Activated CD4-positive, alpha-beta memory T cell treated with anti-CD3 and anti-CD28 coated beads for 36 hours (primary cell): ENCODE results near the gene RAB36. TPM values are rescaled to one million over a fixed set of nuclear protein-coding genes. Genes with fewer than 3 reads are reported as not detected.
A peak's percentile ranks its signal among the peaks of the same experiment; 100 is the strongest.

Experiments used
- CTCF ChIA-PET: fragments of 350-600 bp; sonication (Branson Sonifier 250); formaldehyde crosslinking; loops from one replicate; lab custom pipeline; 2021; ENCODE audit warnings: antibody characterized with exemption, inconsistent platforms; lab: Charles Lee
- POLR2A ChIA-PET: fragments of 350-600 bp; sonication (Branson Sonifier 250); formaldehyde crosslinking; loops from one replicate; lab custom pipeline; 2021; ENCODE audit warnings: antibody characterized with exemption; lab: Charles Lee
- DNase-seq: peaks from one replicate; pipeline ENCODE4 v3.0.0-alpha.2; 2020
- H3K27ac Mint-ChIP-seq: one replicate; pipeline ENCODE4 v1.8.0; 2021; ENCODE audit warnings: mixed read lengths
- H3K27me3 Mint-ChIP-seq: one replicate; pipeline ENCODE4 v1.8.0; 2021; ENCODE audit warnings: mixed read lengths
- H3K36me3 Mint-ChIP-seq: one replicate; pipeline ENCODE4 v1.8.0; 2021; ENCODE audit warnings: mixed read lengths
- H3K4me1 Mint-ChIP-seq: one replicate; pipeline ENCODE4 v1.8.0; 2021; ENCODE audit warnings: low read depth, mixed read lengths
- H3K4me3 Mint-ChIP-seq: one replicate; pipeline ENCODE4 v1.8.0; 2021; ENCODE audit warnings: mild to moderate bottlenecking, mixed read lengths
- H3K9me3 Mint-ChIP-seq: one replicate; pipeline ENCODE4 v1.8.0; 2021; ENCODE audit warnings: mixed read lengths
- intact Hi-C: fragments of 100-400 bp; cut with micrococcal nuclease; formaldehyde crosslinking; loops from one replicate; pipeline ENCODE4 v1.15.1; 2023
- total RNA-seq, 2 experiments: library from RNA; stranded (reverse); gene quantifications; one replicate each; pipeline ENCODE4 v1.2.3, GENCODE V29; 2021

Gene RAB36
- total RNA-seq, 2 experiments from 2014 or later, result 0.31 to 0.46 TPM

DNA sequence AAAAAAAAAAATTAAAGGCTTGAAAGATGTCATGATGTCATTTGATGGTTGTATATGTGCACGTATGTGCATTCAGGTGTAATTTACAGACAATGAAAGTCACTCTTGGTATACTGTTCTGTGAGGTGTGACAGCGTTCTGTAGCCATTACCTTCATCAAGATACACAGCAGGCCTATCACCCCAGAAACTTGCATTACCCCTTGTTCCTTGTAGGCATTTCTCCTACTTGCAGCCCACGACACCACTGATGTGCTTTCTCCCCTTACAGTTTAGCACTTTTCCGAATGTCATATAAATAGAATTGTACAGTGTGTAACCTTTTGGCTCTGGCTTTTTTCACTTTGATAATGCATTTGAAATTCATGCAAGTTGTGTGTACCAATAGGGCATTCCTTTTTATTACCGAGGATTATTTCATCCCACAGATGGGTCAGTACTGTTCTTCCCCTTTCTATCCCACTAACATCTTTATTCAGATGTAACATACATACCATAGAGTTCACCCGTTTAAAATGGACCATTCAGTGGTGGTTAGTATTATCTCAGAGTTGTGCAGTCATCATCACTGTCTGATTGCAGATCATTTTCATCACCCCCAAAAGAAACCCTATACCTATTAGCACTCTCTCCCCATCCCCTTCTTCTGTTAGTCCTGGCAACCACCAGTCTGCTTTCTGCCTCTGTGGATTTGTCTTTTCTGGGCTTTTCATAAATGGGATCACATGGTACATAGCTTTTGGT is 65.3 kb downstream of the RAB36 start:
- peaks cover 10% of the 10 kb centered on the region for H3K36me3 Mint-ChIP-seq
- DNase-seq, result no peak
- peak overlapping the region; percentile 6 for H3K27ac Mint-ChIP-seq
- H3K4me1 Mint-ChIP-seq, result peaks cover 47% of the 10 kb centered on the region
- H3K9me3 Mint-ChIP-seq, result no peaks in the 10 kb centered on the region
- CTCF ChIA-PET, result interaction anchor here (1.1 kb wide), 1 partner anchor 175 kb away, joined by 3 read pairs; no protein-coding TSS in a partner anchor
- no peak overlapping the region for H3K4me3 Mint-ChIP-seq
- intact Hi-C loops, result no loop called here
- no peaks in the 10 kb centered on the region for H3K27me3 Mint-ChIP-seq
- POLR2A ChIA-PET, result no interaction called here

DNA sequence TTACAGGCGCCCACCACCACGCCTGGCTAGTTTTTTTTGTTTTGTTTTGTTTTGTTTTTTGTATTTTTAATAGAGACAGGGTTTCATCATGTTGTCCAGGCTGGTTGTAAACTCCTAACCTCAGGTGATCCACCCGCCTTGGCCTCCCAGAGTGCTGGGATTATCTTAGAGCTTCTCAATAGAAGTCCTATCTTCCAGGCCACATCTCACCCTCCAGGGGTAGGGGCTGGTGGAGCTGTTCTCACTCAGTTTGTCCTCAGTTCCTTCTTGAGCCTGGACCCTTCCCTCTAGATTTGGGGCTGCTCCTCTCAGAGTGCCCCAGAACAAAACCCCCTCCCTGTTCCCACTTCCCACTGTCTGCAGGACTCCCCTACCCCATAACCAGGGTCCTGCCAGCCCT is 66.3 kb downstream of the RAB36 start:
- no peaks in the 10 kb centered on the region for H3K9me3 Mint-ChIP-seq
- H3K27me3 Mint-ChIP-seq, result no peaks in the 10 kb centered on the region
- H3K4me1 Mint-ChIP-seq, result peaks cover 55% of the 10 kb centered on the region
- intact Hi-C loops, result no loop called here
- peaks cover 9% of the 10 kb centered on the region for H3K36me3 Mint-ChIP-seq
- DNase-seq, result no peak
- ChIA-PET POLR2A (no interaction called here), CTCF (interaction anchor here (1.3 kb wide), 1 partner anchor 70 kb away, joined by 5 read pairs; no protein-coding TSS in a partner anchor)
- peak overlapping the region; percentile 7 for H3K27ac Mint-ChIP-seq
- H3K4me3 Mint-ChIP-seq, result no peak overlapping the region

DNA sequence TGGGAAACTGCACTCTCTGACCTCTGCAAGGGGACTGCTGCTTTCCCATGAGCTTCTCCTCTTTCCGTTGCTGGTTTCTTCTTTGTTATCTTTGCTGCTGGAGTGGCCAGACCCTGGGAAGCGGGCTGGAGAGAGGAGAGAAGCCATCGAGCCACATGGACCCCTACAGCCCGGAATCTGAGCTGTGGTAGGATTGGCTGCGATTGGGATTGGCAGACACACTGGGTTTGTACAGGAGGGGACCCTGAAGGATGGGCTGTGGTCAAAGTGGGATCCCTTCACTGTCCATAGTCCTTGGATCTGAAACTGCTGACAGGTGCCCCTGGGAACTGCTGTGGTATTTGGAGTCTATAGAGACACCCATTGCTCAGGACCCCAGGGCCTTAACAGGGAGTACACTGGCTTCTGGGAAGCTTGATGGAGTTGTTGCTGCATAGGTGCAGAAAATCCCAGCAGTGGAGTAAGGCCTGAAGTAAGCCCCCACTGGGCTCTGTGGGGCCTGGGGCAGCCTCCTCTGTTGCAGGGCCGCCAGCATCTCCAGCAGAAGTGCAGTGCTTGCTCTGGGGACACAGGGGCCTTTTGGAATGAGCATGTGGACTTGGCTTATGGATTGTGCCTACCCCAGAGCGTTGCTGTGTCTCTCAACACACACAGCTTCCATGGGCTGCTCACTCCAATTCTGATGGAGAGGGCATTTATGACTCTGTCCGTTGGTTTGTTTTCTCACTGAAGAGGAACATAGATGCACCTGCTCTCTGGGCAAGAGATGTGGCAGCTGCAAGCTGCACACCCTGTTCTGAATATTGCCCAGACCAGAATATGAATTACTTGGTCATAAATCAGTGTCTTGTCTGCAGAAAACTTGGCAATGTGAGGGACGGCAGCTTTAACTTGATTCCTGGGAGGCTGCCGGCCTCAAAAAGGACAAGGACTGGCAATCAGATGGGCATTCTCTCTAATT is 67.1 kb downstream of the RAB36 start:
- CTCF ChIA-PET, result interaction anchor here (1.3 kb wide), 1 partner anchor 69 kb away, joined by 5 read pairs; no protein-coding TSS in a partner anchor
- peak overlapping the region; percentile 13 for H3K27ac Mint-ChIP-seq
- peaks cover 57% of the 10 kb centered on the region for H3K4me1 Mint-ChIP-seq

DNA sequence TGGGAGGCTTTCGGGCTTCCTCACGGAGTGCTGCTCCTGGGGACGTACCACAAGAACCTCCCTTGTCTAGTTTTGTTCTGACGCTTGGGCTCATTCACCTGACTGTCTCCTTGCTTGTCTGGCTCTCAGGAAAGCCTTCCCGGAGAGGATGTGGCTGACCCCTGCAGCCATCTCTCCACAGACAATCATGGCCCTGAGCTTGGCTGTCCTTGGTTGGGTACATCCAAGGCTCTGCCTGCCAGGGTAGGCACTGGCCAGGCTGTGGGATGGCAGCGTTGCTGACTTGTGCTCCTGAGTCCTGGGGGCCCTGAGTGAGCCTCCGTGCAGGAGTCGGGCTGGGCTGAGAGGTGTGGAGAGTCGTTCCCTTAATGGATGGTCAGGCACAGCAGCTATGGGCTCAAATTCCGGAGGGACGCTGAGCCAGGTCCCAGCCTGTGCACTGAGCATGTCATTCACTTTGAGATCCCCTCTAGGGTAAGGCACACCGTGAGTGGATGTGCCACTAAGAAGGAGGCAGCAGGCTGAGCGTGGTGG is 67.8 kb downstream of the RAB36 start:
- peaks cover 63% of the 10 kb centered on the region for H3K4me1 Mint-ChIP-seq
- no peaks in the 10 kb centered on the region for H3K27me3 Mint-ChIP-seq
- H3K4me3 Mint-ChIP-seq, result no peak overlapping the region
- peaks cover 3% of the 10 kb centered on the region for H3K36me3 Mint-ChIP-seq
- ChIA-PET CTCF (no interaction called here), POLR2A (no interaction called here)
- DNase-seq, result no peak
- intact Hi-C loops, result no loop called here
- no peaks in the 10 kb centered on the region for H3K9me3 Mint-ChIP-seq
- peak overlapping the region; percentile 13 for H3K27ac Mint-ChIP-seq

More for the DNA sequence above, 67.1 kb downstream of the RAB36 start:
- intact Hi-C loops, result no loop called here
- POLR2A ChIA-PET, result no interaction called here
- Mint-ChIP-seq H3K36me3 (peaks cover 4% of the 10 kb centered on the region), H3K27me3 (no peaks in the 10 kb centered on the region), H3K4me3 (no peak overlapping the region), H3K9me3 (no peaks in the 10 kb centered on the region)
- DNase-seq, result no peak

DNA sequence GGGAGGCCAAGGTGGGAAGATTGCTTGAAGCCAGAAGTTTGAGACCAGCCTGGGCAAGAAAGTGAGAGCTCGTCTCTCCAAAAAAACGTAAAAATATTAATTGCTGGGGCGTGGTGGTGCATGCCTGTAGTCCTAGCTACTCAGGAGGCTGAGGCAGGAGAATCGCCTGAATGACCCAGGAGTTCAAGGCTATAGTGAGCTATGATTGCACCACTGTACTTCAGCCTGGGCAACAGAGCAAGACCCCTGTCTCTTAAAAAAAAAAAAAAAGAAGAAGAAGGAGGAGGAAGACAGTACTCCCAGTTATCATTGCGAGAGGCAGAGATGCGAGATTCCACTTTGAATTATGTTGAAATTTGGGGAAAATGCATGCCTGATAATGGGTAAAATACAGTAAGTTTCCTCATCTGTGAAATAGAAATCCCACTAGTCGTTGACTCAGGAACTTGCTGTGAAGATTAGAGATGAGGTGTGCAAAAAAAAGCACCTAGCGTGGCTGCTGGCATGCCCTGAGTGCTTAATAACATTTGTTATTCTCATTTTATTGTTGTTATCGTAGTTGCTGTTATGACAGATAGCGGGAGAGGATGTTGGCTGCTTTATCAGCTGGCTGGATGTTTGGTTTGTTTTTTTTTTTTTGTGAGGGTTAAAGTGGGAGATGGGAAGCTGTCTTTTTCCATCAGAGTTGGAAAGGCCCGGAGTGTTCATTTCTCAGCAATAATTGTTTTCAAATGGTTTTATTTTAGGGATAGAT is 68.5 kb downstream of the RAB36 start:
- ChIA-PET POLR2A (no interaction called here), CTCF (interaction anchor here (0.8 to 0.9 kb wide), 2 partner anchors 40 to 41 kb away, joined by 3 to 4 read pairs; no protein-coding TSS in a partner anchor)
- H3K4me1 Mint-ChIP-seq, result peaks cover 69% of the 10 kb centered on the region
- no peak for DNase-seq
- intact Hi-C loops, result no loop called here
- no peaks in the 10 kb centered on the region for H3K9me3 Mint-ChIP-seq
- peak overlapping the region; percentile 36 for H3K27ac Mint-ChIP-seq
- H3K36me3 Mint-ChIP-seq, result peaks cover 3% of the 10 kb centered on the region
- H3K4me3 Mint-ChIP-seq, result no peak overlapping the region
- no peaks in the 10 kb centered on the region for H3K27me3 Mint-ChIP-seq

Other genes starting within 250 kb of the RAB36 start
- 1 to 10 TPM; 1.6 to 2.2 TPM for gene GNAZ, start 75.0 kb upstream of the RAB36 start, total RNA-seq
- gene RSPH14, start 3.5 kb upstream of the RAB36 start, total RNA-seq, result under 1 TPM in 1 of 2 experiments, not detected in 1; 0.46 TPM
- gene BCR, start 35.0 kb downstream of the RAB36 start, total RNA-seq, result 10 to 100 TPM; 60.4 to 69.0 TPM